Measurements from ENCODE around the gene CLEC6A.

Gene CLEC6A

DNA sequence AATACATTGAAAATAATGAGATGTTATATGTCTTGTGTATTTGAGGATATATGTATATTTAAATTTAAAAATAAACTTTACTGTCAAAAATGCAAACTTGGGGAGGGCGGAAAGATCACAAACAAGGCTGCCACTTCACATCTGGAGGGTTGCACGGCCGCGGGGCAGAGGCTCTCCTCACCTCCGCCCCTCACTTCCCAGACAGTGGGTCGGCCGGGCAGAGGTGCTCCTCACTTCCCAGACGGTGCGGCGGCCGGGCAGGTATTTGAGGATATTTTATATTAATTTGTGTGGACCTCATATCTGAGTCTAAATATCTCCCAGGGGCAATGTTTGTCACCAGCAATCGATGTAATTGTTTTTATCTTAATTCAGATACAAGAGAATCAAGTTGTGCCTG lies 3.7 kb upstream of the CLEC6A start:
- POLR2A ChIA-PET (ENCODE audit: low non-redundant PET): no interaction called here
- TF ChIP-seq, protein P1, sequence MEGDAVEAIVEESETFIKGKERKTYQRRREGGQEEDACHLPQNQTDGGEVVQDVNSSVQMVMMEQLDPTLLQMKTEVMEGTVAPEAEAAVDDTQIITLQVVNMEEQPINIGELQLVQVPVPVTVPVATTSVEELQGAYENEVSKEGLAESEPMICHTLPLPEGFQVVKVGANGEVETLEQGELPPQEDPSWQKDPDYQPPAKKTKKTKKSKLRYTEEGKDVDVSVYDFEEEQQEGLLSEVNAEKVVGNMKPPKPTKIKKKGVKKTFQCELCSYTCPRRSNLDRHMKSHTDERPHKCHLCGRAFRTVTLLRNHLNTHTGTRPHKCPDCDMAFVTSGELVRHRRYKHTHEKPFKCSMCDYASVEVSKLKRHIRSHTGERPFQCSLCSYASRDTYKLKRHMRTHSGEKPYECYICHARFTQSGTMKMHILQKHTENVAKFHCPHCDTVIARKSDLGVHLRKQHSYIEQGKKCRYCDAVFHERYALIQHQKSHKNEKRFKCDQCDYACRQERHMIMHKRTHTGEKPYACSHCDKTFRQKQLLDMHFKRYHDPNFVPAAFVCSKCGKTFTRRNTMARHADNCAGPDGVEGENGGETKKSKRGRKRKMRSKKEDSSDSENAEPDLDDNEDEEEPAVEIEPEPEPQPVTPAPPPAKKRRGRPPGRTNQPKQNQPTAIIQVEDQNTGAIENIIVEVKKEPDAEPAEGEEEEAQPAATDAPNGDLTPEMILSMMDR (conservative IDR thresholded peaks at IDR 0.05; ENCODE audit: low read depth): no peak
- no peak overlapping the region for H3K27ac ChIP-seq
- CTCF ChIA-PET: no interaction called here
- DNase-seq (ENCODE audit: low spot score): no peak

GRCh38 chr12:8453021-8453513 lies 2.7 kb upstream of the CLEC6A start:
- no peak overlapping the region for H3K27ac ChIP-seq
- ChIA-PET CTCF (no interaction called here), POLR2A (ENCODE audit: low non-redundant PET) (no interaction called here)
- no peak for DNase-seq (ENCODE audit: low spot score)
- TF ChIP-seq, protein P1 (conservative IDR thresholded peaks at IDR 0.05; ENCODE audit: low read depth): no peak

DNA sequence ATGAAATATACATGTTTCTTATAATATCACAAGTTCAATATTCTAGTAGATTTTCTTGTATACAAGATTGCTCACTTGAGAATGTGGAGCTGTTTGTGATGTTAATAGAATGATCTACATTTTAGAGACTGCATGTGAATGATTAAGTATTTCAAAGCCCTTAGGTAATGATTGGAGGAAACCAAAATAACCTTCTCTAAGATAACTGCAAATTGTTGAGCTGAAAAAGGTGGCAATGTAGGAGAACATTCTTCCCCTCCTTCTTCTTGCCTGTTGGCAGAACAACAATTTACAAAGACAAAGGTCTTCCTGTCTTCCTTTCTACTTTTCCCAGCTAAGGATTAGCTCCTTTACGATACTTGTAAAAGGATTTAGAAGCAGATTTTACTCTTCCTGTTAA lies 2.0 kb upstream of the CLEC6A start:
- H3K27ac ChIP-seq: no peak overlapping the region
- ChIA-PET CTCF (interaction anchor here (0.6 kb wide), 3 partner anchors 52 to 1132 kb away, joined by 3 to 4 read pairs (median 3); no protein-coding TSS in a partner anchor), POLR2A (ENCODE audit: low non-redundant PET) (no interaction called here)
- TF ChIP-seq, protein P1 (conservative IDR thresholded peaks at IDR 0.05; ENCODE audit: low read depth): no peak
- no peak for DNase-seq (ENCODE audit: low spot score)

- no peak overlapping the region for H3K27ac ChIP-seq
- no peak for DNase-seq (ENCODE audit: low spot score)
- POLR2A ChIA-PET (ENCODE audit: low non-redundant PET): no interaction called here
- TF ChIP-seq, protein P1 (conservative IDR thresholded peaks at IDR 0.05; ENCODE audit: low read depth): no peak
- CTCF ChIA-PET: no interaction called here
These were observed 491 bp upstream of the CLEC6A start for GRCh38 chr12:8455271-8455670.

- CTCF ChIA-PET: interaction anchor here (0.6 kb wide), 1 partner anchor 11 kb away, joined by 3 read pairs; no protein-coding TSS in a partner anchor
- DNase-seq (ENCODE audit: low spot score): no peak
- TF ChIP-seq, protein P1 (conservative IDR thresholded peaks at IDR 0.05; ENCODE audit: low read depth): no peak
- H3K27ac ChIP-seq: no peak overlapping the region
- POLR2A ChIA-PET (ENCODE audit: low non-redundant PET): no interaction called here
These were observed 5.7 kb downstream of the CLEC6A start for GRCh38 chr12:8461426-8461825.

GRCh38 chr12:8465301-8465996 lies 9.7 kb downstream of the CLEC6A start:
- ChIA-PET POLR2A (ENCODE audit: low non-redundant PET) (no interaction called here), CTCF (no interaction called here)
- TF ChIP-seq, protein P1 (conservative IDR thresholded peaks at IDR 0.05; ENCODE audit: low read depth): no peak
- DNase-seq (ENCODE audit: low spot score): no peak
- no peak overlapping the region for H3K27ac ChIP-seq
